Ovary (tissue), 9 donors: Measurements from ENCODE around the gene PPARD. TPM values are rescaled to one million over a fixed set of nuclear protein-coding genes. Genes with fewer than 3 reads are reported as not detected.

Experiments used
- microRNA-seq, 3 donors: library from miRNA; unstranded; fragments of <30 nt; microRNA quantifications; one replicate each; pipeline versions ENCODE4 to v1.2.0, GENCODE V29; 2019 to 2020
- polyA plus RNA-seq, 2 donors: library from polyadenylated mRNA; stranded (reverse); fragments of 200-250 nt in 1 of 2; fragments of 350-450 nt in 1 of 2; fragmentation: Illumina TruSeq in 1 of 2; extraction: RNeasy Lipid Tissue Mini Kit (QIAGEN cat#74804) in 1 of 2; gene quantifications; one replicate each; pipeline ENCODE4 v1.2.3, GENCODE V29; 2013 to 2014
- small RNA-seq: library from RNA; depleted of rRNA; stranded (forward); fragments of <200 nt; gene quantifications from one replicate; pipeline ENCODE3, GENCODE V24; 2016
- total RNA-seq, 7 donors: library from RNA; depleted of rRNA in 2 of 7; stranded (reverse); fragments of >200 nt in 2 of 7; fragmentation: NEBNext Ultra II Directional in 3 of 7; extraction: Animal tissue kit (Norgen Biotek cat#: 25700) in 3 of 7; gene quantifications; one replicate each; pipeline versions ENCODE4 v1.1.0 to v1.2.4, GENCODE V29; 2016 to 2023
- donor health status: DM: no; HTN: no; CAD: no; lungs with moderate emphysema.
- donor health status: DM: no; HTN: no; CAD: no.
- donor health status: Bipolar disorder and iron deficiency.
- donor health status: DM: yes; HTN: yes; CAD: no.
- donor health status: DM: no; HTN: no; CAD: no.
- donor health status: DM: yes; HTN: yes; CAD: no.

Gene PPARD
- total and polyA plus RNA-seq, 9 donors: 7.9 to 55.9 (median 25.0) TPM

Small RNAs within 50 kb of the gene (microRNA-seq; reads per million reads assigned to microRNA genes)
- gene MIR7111: 0 to 0.47 (median 0) reads per million in 3 donors

Small RNAs within 50 kb of the gene (small RNA-seq; reads per million reads assigned to genes)
- gene MIR7111: not detected

Other genes with a start within 250 kb of the PPARD start
- under 1 TPM in 6 of 7 donors, not detected in 1; 0.18 to 0.61 (median 0.48) TPM for gene TCP11, start 201.2 kb upstream of the PPARD start, total RNA-seq
- under 1 TPM; 0.35 to 0.50 TPM for gene TCP11, start 201.2 kb upstream of the PPARD start, polyA plus RNA-seq
- gene SCUBE3, start 128.6 kb upstream of the PPARD start, total RNA-seq: under 1 TPM in 6 of 7 donors, not detected in 1; 0.11 to 0.46 (median 0.18) TPM
- 1 to 10 TPM in 1 of 2 donors, under 1 TPM in 1; 0.08 to 3.1 TPM for gene SCUBE3, start 128.6 kb upstream of the PPARD start, polyA plus RNA-seq
- 10 to 100 TPM; 36.0 to 55.0 (median 47.9) TPM for gene ZNF76, start 82.8 kb upstream of the PPARD start, total RNA-seq
- gene ZNF76, start 82.8 kb upstream of the PPARD start, polyA plus RNA-seq: 10 to 100 TPM; 17.0 to 33.8 TPM
- gene DEF6, start 44.7 kb upstream of the PPARD start, total RNA-seq: 1 to 10 TPM; 2.3 to 6.6 (median 3.1) TPM
- gene DEF6, start 44.7 kb upstream of the PPARD start, polyA plus RNA-seq: 1 to 10 TPM; 1.5 to 2.7 TPM
- gene FANCE, start 109.8 kb downstream of the PPARD start, total RNA-seq: 10 to 100 TPM in 2 of 7 donors, 1 to 10 TPM in 5; 5.3 to 12.2 (median 9.3) TPM
- gene FANCE, start 109.8 kb downstream of the PPARD start, polyA plus RNA-seq: 1 to 10 TPM; 5.3 to 7.4 TPM
- gene RPL10A, start 125.8 kb downstream of the PPARD start, total RNA-seq: 1,000 to 10,000 TPM; 2,596 to 4,158 (median 3,059) TPM
- 1,000 to 10,000 TPM; 3,198 to 5,052 TPM for gene RPL10A, start 125.8 kb downstream of the PPARD start, polyA plus RNA-seq
- gene TEAD3, start 154.5 kb downstream of the PPARD start, total RNA-seq: 10 to 100 TPM; 15.7 to 63.1 (median 35.6) TPM
- 10 to 100 TPM; 21.6 to 27.1 TPM for gene TEAD3, start 154.5 kb downstream of the PPARD start, polyA plus RNA-seq
- gene TULP1, start 170.3 kb downstream of the PPARD start, total RNA-seq: 1 to 10 TPM in 1 of 7 donors, under 1 TPM in 3, not detected in 3; 0.17 to 1.1 (median 0.62) TPM
- gene TULP1, start 170.3 kb downstream of the PPARD start, polyA plus RNA-seq: under 1 TPM; 0.27 to 0.50 TPM